ENCODE measurements around the gene BMPR1A. TPM values are rescaled to one million over a fixed set of nuclear protein-coding genes. Genes with fewer than 3 reads are reported as not detected.

The BMPR1A gene
- total and polyA plus RNA-seq, 9 of the 15 experiments (the other 6 are each of a cell fraction or from before 2014, with no cell fraction given), result 1.6 to 17.5 (median 9.1) TPM

DNA sequence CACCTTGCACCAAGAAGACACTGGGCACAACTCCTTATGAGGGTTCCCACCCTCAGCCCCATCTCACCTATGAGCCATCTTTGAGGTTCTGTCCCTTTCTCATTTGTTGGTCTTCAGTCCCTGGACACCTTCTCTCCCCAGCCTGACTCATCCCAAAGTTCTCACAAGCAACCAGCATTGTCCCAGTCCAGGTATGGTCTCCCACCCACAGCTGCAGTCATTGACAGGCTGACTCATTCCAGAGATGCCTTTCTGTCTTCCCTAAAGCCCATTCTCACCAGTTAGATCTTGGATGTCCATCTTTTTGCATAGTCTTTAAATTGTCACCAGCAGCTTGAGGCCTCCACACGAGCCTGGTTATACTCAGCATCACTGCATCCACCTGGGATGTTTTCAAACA, 26.7 kb upstream of the BMPR1A start:
- H3K36me3 ChIP-seq (ENCODE audit: control insufficient read depth, insufficient read depth, low read length), result no peaks in the 10 kb centered on the region
- in situ Hi-C loops (cut with MboI) (no loop called here), intact Hi-C loops (cut with micrococcal nuclease) (no loop called here)
- H3K9me1 ChIP-seq (ENCODE audit: control insufficient read depth, insufficient read depth, low read length), result no peaks in the 10 kb centered on the region
- H3K4me3 ChIP-seq, result no peak overlapping the region
- no peak overlapping the region for H3K9ac ChIP-seq (ENCODE audit: insufficient read depth in 1 of 2, low read depth in 2 of 2, low read length in 2 of 2)
- FAIRE-seq (no peak), DNase-seq (ENCODE audit: extremely low read depth in 1 of 4, low spot score in 3 of 4) (no peak), ATAC-seq (no peak)
- H3K4me2 ChIP-seq (ENCODE audit: insufficient read depth, low read length), result no peak overlapping the region
- BruUV-seq (replicated peaks), result no TSS peak
- ChIA-PET CTCF (ENCODE audit: low intra/inter-chr PET ratio) (no interaction called here), POLR2A (interaction anchor here (0.7 kb wide), 1 partner anchor 10 kb away, joined by 4 read pairs; no protein-coding TSS in a partner anchor)
- 0% methylated on average over 1 of the region's 1 CpG for WGBS (ENCODE audit: insufficient coverage, low coverage, missing lambda C conversion rate)
- H4K20me1 ChIP-seq (replicated peaks; ENCODE audit: control insufficient read depth, insufficient read depth, low read length), result no peaks in the 10 kb centered on the region
- no peak for TF ChIP-seq ZNF239 (CRISPR knock-in tag; IDR thresholded peaks at IDR 0.05)
- no peak for TF ChIP-seq ZNF766 (CRISPR knock-in tag; conservative IDR thresholded peaks at IDR 0.05)
- no peak for TF ChIP-seq PCBP2 (IDR thresholded peaks at IDR 0.05; ENCODE audit: low read depth, low read length, poor library complexity, severe bottlenecking)
- no peak for TF ChIP-seq KLF10 (CRISPR knock-in tag; IDR thresholded peaks at IDR 0.05)
- TF ChIP-seq, protein P1, sequence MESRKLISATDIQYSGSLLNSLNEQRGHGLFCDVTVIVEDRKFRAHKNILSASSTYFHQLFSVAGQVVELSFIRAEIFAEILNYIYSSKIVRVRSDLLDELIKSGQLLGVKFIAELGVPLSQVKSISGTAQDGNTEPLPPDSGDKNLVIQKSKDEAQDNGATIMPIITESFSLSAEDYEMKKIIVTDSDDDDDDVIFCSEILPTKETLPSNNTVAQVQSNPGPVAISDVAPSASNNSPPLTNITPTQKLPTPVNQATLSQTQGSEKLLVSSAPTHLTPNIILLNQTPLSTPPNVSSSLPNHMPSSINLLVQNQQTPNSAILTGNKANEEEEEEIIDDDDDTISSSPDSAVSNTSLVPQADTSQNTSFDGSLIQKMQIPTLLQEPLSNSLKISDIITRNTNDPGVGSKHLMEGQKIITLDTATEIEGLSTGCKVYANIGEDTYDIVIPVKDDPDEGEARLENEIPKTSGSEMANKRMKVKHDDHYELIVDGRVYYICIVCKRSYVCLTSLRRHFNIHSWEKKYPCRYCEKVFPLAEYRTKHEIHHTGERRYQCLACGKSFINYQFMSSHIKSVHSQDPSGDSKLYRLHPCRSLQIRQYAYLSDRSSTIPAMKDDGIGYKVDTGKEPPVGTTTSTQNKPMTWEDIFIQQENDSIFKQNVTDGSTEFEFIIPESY (CRISPR knock-in tag; IDR thresholded peaks at IDR 0.05), result no peak
- TF ChIP-seq ADNP (tag; IDR thresholded peaks at IDR 0.05), result no peak
- no peak for TF ChIP-seq EHMT2 (IDR thresholded peaks at IDR 0.05)
- no peak for TF ChIP-seq HCFC1 (IDR thresholded peaks at IDR 0.05; ENCODE audit: low read depth, low read length)
- TF ChIP-seq ZNF561 (CRISPR knock-in tag; conservative IDR thresholded peaks at IDR 0.05), result no peak
- TF ChIP-seq, protein P2, sequence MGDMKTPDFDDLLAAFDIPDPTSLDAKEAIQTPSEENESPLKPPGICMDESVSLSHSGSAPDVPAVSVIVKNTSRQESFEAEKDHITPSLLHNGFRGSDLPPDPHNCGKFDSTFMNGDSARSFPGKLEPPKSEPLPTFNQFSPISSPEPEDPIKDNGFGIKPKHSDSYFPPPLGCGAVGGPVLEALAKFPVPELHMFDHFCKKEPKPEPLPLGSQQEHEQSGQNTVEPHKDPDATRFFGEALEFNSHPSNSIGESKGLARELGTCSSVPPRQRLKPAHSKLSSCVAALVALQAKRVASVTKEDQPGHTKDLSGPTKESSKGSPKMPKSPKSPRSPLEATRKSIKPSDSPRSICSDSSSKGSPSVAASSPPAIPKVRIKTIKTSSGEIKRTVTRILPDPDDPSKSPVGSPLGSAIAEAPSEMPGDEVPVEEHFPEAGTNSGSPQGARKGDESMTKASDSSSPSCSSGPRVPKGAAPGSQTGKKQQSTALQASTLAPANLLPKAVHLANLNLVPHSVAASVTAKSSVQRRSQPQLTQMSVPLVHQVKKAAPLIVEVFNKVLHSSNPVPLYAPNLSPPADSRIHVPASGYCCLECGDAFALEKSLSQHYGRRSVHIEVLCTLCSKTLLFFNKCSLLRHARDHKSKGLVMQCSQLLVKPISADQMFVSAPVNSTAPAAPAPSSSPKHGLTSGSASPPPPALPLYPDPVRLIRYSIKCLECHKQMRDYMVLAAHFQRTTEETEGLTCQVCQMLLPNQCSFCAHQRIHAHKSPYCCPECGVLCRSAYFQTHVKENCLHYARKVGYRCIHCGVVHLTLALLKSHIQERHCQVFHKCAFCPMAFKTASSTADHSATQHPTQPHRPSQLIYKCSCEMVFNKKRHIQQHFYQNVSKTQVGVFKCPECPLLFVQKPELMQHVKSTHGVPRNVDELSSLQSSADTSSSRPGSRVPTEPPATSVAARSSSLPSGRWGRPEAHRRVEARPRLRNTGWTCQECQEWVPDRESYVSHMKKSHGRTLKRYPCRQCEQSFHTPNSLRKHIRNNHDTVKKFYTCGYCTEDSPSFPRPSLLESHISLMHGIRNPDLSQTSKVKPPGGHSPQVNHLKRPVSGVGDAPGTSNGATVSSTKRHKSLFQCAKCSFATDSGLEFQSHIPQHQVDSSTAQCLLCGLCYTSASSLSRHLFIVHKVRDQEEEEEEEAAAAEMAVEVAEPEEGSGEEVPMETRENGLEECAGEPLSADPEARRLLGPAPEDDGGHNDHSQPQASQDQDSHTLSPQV (IDR thresholded peaks at IDR 0.05), result no peak
- no peak for TF ChIP-seq CEBPG (CRISPR knock-in tag; IDR thresholded peaks at IDR 0.05)
- no peak for TF ChIP-seq CEBPG (tag; conservative IDR thresholded peaks at IDR 0.05 in 1 of 2, IDR thresholded peaks at IDR 0.05 in 1 of 2)
- 0 out of 5 replicates have a peak, but pooled peaks cover 0 to 5% of the 10 kb centered on the region in 2 experiments for H3K4me1 ChIP-seq (replicated peaks in 1 of 2; ENCODE audit: control insufficient read depth in 2 of 2, insufficient read depth in 2 of 2, low read length in 2 of 2)
- H3K9me3 ChIP-seq (replicated peaks; ENCODE audit: control insufficient read depth, insufficient read depth, low read depth, low read length), result no peaks in the 10 kb centered on the region
- H3K27me3 ChIP-seq (ENCODE audit: control insufficient read depth in 2 of 2, insufficient read depth in 2 of 2, low read length in 2 of 2), result no peaks in the 10 kb centered on the region
- no peak overlapping the region for H2AFZ ChIP-seq (ENCODE audit: low read depth, low read length)
- no peaks in the 10 kb centered on the region for H3K79me2 ChIP-seq (ENCODE audit: control insufficient read depth, insufficient read depth, low read length)
- H3K27ac ChIP-seq (ENCODE audit: extremely low read depth, low read depth, low read length), result no peak overlapping the region

Measured in K562 (cell line).